Ovary (tissue), 10 donors: ENCODE data around the gene PGAM5. TPM values are rescaled to one million over a fixed set of nuclear protein-coding genes. Genes with fewer than 3 reads are reported as not detected.

Source experiments
- DNase-seq, 5 donors: peaks; one replicate each; pipeline ENCODE4 v3.0.0-alpha.2; 2019 to 2020
- H3K27ac ChIP-seq, 2 donors: fragments of 200-600 bp; one replicate each; pipeline versions ENCODE4 v1.5.1 to v1.8.0; 2019 to 2022
- H3K27me3 ChIP-seq: fragments of 200-600 bp; one replicate; pipeline ENCODE4 v1.8.0; 2022
- H3K36me3 ChIP-seq: fragments of 200-600 bp; sonication (generic); one replicate; pipeline ENCODE4 v1.5.1; 2019
- H3K4me1 ChIP-seq: one replicate; pipeline ENCODE4 v1.8.1; 2013; ENCODE audit warnings: mild to moderate bottlenecking, moderate library complexity; ENCODE audit not compliant: insufficient read depth
- H3K4me3 ChIP-seq: fragments of 200-600 bp; sonication (generic); one replicate; pipeline ENCODE4 v1.5.1; 2017
- H3K9me3 ChIP-seq, 2 donors: fragments of 200-600 bp in 1 of 2; sonication (generic) in 1 of 2; one replicate each; pipeline versions ENCODE4 v1.5.1 to v1.8.1; 2013 to 2019; ENCODE audit warnings: mild to moderate bottlenecking in 1 of 2, moderate library complexity in 1 of 2
- EP300 ChIP-seq: sonication (generic); formaldehyde crosslinking; IDR thresholded peaks from one replicate; pipeline ENCODE4 v1.6.1; 2017; ENCODE audit warnings: antibody characterized with exemption
- POLR2A ChIP-seq: fragments of 450-650 bp; IDR thresholded peaks from one replicate; pipeline ENCODE4 v1.6.1; 2017; ENCODE audit warnings: antibody characterized with exemption, mild to moderate bottlenecking, moderate library complexity
- WGBS, 3 donors: extraction: QIAGEN DNeasy Blood & Tissue Kit in 1 of 3; methylation state at CpG; one replicate each; pipeline versions ENCODE4 v1.1.5 to v1.1.7; 2013 to 2017; 5-methylcytosine and 5-hydroxymethylcytosine counted together
- intact Hi-C, 4 donors: fragments of 100-400 bp; cut with DNase I; formaldehyde crosslinking; loops; one replicate each; pipeline versions ENCODE4 v1.11.0 to v1.15.1; 2022 to 2023
- long read RNA-seq, 3 donors: library from polyadenylated mRNA in 2 of 3; unstranded in 2 of 3; transcript quantifications; one replicate each; pipeline ENCODE4 v2.0.0 and lab custom pipeline, GENCODE V29; 2021 to 2026
- polyA plus RNA-seq, 2 donors: library from polyadenylated mRNA; stranded (reverse); fragments of 200-250 nt in 1 of 2; fragments of 350-450 nt in 1 of 2; fragmentation: Illumina TruSeq in 1 of 2; extraction: RNeasy Lipid Tissue Mini Kit (QIAGEN cat#74804) in 1 of 2; gene quantifications; one replicate each; pipeline ENCODE4 v1.2.3, GENCODE V29; 2013 to 2014
- total RNA-seq, 7 donors: library from RNA; depleted of rRNA in 2 of 7; stranded (reverse); fragments of >200 nt in 2 of 7; fragmentation: NEBNext Ultra II Directional in 3 of 7; extraction: Animal tissue kit (Norgen Biotek cat#: 25700) in 3 of 7; gene quantifications; one replicate each; pipeline versions ENCODE4 v1.1.0 to v1.2.4, GENCODE V29; 2016 to 2023
- TF ChIP-seq, protein P1 (sequence below), 3 donors: fragments of 450-650 bp in 2 of 3; fragments of 200-600 bp in 1 of 3; IDR thresholded peaks; one replicate each; pipeline versions ENCODE4 v1.5.1 to v1.8.0; 2016 to 2022; ENCODE audit warnings: antibody characterized with exemption in 3 of 3, mild to moderate bottlenecking in 1 of 3
- donor health status: DM: no; HTN: no; CAD: no; lungs with moderate emphysema.
- donor health status: DM: no; HTN: no; CAD: no.
- donor health status: Bipolar disorder and iron deficiency.
- donor health status: DM: yes; HTN: yes; CAD: no.
- donor health status: DM: no; HTN: no; CAD: no.
- donor health status: DM: yes; HTN: yes; CAD: no.

The PGAM5 gene
- total RNA-seq (10 to 100 TPM; 15.6 to 33.9 (median 21.0) TPM), polyA plus RNA-seq (1 to 10 TPM; 8.0 to 9.0 TPM)
- long read RNA-seq, donor 1, partial matches to known transcripts = 0 of 2 reads
- long read RNA-seq, donor 1, other reads (novel, unspliced or antisense) = 2 of 2 reads
- long read RNA-seq, donor 2, partial matches to known transcripts = 0 of 1 reads
- long read RNA-seq, donor 2, other reads (novel, unspliced or antisense) = 0 of 1 reads
- long read RNA-seq, donor 3, partial matches to known transcripts = 3 of 10 reads
- long read RNA-seq, donor 3, other reads (novel, unspliced or antisense) = 4 of 10 reads

DNA sequence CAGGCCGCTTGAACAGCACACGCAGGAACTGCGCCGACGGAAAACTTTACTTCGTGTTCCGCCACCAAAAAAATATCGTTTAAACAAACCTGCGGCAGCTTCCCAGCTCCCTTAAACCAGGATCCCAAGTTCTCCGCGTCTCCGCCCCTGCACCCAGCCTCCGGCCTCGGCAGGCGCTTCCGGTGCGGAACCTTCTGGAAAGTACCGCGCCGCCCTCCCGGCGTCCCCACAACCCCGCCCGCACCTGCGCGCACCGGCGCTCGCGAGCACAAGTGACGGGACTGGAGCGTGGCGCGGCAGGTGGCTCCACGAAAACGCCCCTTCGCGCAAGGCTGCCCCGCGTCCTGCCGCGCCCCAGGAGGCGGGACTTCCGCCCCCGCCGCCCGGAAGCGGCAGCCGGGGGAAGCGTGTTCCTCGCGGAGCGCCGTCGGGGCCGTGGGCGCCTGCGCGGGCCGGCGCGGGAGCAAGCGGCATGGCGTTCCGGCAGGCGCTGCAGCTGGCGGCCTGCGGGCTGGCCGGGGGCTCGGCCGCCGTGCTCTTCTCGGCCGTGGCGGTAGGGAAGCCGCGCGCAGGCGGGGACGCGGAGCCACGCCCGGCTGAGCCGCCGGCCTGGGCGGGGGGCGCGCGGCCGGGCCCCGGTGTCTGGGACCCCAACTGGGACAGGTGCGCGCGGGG lies at the start of gene PGAM5:
TSS of gene PGAM5 (plus strand) at position 438 of the 675 bp plus-strand sequence. CDS start at position 473, 35 bp downstream.
- Histone ChIP-seq H3K27ac (peak within 1 kb of the TSS; percentile 56 to 74), H3K9me3 (no peaks in the 10 kb centered on the region), H3K4me1 (no peaks in the 10 kb centered on the region), H3K4me3 (peak within 1 kb of the TSS; percentile 65), H3K36me3 (no peaks in the 10 kb centered on the region), H3K27me3 (no peaks in the 10 kb centered on the region)
- TF ChIP-seq, protein P1, sequence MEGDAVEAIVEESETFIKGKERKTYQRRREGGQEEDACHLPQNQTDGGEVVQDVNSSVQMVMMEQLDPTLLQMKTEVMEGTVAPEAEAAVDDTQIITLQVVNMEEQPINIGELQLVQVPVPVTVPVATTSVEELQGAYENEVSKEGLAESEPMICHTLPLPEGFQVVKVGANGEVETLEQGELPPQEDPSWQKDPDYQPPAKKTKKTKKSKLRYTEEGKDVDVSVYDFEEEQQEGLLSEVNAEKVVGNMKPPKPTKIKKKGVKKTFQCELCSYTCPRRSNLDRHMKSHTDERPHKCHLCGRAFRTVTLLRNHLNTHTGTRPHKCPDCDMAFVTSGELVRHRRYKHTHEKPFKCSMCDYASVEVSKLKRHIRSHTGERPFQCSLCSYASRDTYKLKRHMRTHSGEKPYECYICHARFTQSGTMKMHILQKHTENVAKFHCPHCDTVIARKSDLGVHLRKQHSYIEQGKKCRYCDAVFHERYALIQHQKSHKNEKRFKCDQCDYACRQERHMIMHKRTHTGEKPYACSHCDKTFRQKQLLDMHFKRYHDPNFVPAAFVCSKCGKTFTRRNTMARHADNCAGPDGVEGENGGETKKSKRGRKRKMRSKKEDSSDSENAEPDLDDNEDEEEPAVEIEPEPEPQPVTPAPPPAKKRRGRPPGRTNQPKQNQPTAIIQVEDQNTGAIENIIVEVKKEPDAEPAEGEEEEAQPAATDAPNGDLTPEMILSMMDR (IDR thresholded peaks at IDR 0.05) = no peak
- TF ChIP-seq POLR2A = peak; percentile 12
- peak; percentile 67 to 85 (median 73) for DNase-seq
- 0 to 1% (median 1%) methylated on average over 21 to 94 of the region's 94 CpGs for WGBS, 3 donors
- intact Hi-C loops = no loop called here

DNA sequence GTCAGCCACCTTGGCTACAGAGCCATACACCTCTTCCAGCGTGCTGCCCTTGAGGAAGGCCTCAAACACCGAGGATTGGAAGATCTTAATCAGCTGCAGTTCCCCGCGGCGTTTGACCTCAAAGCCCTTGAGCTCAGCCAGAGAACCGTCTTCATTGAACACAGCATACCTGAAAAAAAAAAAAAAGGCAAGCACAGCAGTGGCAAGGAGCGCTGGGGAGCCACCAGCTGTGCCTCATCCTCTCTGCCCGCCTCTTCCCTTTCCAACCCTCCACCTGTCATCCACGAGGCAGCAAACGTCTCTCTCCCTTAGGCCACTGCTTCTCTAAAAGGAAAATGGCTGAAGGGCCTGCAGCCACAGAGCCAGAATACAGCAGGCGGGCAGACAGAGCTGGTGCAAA lies 49.6 kb upstream of the PGAM5 start:
- H3K9me3 ChIP-seq = no peaks in the 10 kb centered on the region
- DNase-seq = no peak
- 75 to 79% (median 76%) methylated on average over 11 of the region's 11 CpGs for WGBS, 3 donors
- TF ChIP-seq, protein P1 (IDR thresholded peaks at IDR 0.05) = no peak
- TF ChIP-seq POLR2A = no peak
- no peak for TF ChIP-seq EP300
- intact Hi-C loops = no loop called here
- no peaks in the 10 kb centered on the region for H3K27me3 ChIP-seq
- no peak overlapping the region for H3K4me3 ChIP-seq
- H3K27ac ChIP-seq = no peak overlapping the region
- H3K4me1 ChIP-seq = no peaks in the 10 kb centered on the region
- H3K36me3 ChIP-seq = no peaks in the 10 kb centered on the region

DNA sequence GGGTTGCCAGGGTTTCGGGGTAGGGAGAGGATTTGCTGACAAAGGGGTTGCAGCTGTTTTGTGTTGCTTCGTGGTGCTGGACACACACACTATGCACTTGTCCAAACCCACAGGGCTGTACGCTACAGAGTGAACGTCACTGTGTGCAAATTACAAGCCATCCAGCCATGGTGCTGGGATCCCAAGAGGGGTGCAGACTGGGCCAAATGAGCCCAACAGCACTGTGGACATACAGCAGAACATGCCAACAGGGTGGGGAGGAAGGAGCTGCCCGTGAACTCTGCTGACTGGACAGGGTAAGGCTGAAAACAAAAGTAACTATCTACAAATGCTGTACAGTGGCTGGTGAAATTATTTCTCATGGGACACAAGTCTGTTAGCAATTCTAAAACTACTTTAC lies 48.7 kb upstream of the PGAM5 start:
- Histone ChIP-seq H3K4me1 (no peaks in the 10 kb centered on the region), H3K27me3 (no peaks in the 10 kb centered on the region), H3K9me3 (no peaks in the 10 kb centered on the region), H3K36me3 (no peaks in the 10 kb centered on the region), H3K27ac (no peak overlapping the region), H3K4me3 (no peak overlapping the region)
- intact Hi-C loops = no loop called here
- 69 to 80% (median 77%) methylated on average over 5 of the region's 5 CpGs for WGBS, 3 donors
- TF ChIP-seq POLR2A (no peak), EP300 (no peak)
- TF ChIP-seq, protein P1 (IDR thresholded peaks at IDR 0.05) = no peak
- DNase-seq = no peak

DNA sequence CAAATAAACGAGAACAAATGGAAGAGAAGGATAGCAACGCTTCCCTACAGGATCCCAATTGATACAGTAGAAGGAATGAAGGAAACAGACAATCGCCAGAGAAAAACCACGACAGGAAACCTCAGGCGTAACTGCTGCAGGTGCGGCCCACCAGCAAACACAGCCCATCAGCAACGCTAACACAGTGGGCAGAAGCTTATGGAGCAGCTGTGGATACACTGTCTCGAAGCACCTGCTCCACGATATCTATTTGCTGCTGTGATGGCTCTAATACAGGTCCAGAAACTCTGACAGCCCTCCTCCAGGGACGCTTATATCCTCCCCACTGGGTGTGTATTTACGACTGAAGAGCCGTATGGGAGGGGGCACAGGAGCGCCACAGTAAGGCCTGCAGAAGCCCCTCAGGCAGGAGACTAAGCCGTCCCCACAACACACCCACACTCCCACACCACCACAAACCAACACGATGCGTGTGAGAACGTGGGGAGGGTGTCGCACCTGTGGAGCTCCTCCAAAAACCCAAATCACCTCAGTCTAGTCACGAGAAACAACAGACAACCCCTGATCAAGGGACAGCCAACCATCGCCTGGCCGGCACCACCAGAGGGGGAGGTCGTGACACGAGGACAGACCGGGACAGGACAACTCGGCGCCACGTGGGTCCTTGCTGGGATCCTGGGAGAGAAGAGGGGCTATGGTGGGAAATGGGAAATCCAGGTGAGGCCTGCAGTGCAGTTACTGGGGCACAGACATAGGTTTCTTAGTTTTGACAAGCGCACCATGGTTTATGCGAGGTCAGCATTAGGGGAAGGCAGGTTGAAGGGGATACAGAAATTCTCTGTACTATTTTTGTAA lies 47.5 kb upstream of the PGAM5 start:
- no peak overlapping the region for H3K4me3 ChIP-seq
- H3K9me3 ChIP-seq = no peaks in the 10 kb centered on the region
- no peaks in the 10 kb centered on the region for H3K27me3 ChIP-seq
- H3K4me1 ChIP-seq = no peaks in the 10 kb centered on the region
- 90 to 93% (median 91%) methylated on average over 29 of the region's 29 CpGs for WGBS, 3 donors
- TF ChIP-seq POLR2A (no peak), EP300 (no peak)
- TF ChIP-seq, protein P1 (IDR thresholded peaks at IDR 0.05) = no peak
- DNase-seq = no peak
- intact Hi-C loops = no loop called here
- no peak overlapping the region for H3K27ac ChIP-seq
- no peaks in the 10 kb centered on the region for H3K36me3 ChIP-seq
